ENCODE measurements around the gene ATP6V1E1.
"Not testable (repeated sequence)": the region's sequence is repeated elsewhere in the genome, so short reads cannot be mapped to it uniquely, and the experiment has no call there.

The ATP6V1E1 gene

GRCh38 chr22:17628406-17629172 is at the start of gene ATP6V1E1:
Gene ATP6V1E1 (minus strand): TSS chr22:17628749. CDS start chr22:17628635, 114 bp downstream.
- peak; percentile 93 for DNase-seq (ENCODE audit: low read depth)

GRCh38 chr22:17675584-17675983 is 47.0 kb upstream of the ATP6V1E1 start:
- no peak for DNase-seq (ENCODE audit: low read depth)

- no peak for DNase-seq (ENCODE audit: low read depth)
Observed at GRCh38 chr22:17674152-17674551, 45.6 kb upstream of the ATP6V1E1 start.

GRCh38 chr22:17672417-17672991 is 44.0 kb upstream of the ATP6V1E1 start:
- peak; percentile 16 for DNase-seq (ENCODE audit: low read depth)

- not testable (repeated sequence) for DNase-seq (ENCODE audit: low read depth)
Observed at GRCh38 chr22:17671521-17672092, 43.1 kb upstream of the ATP6V1E1 start.

GRCh38 chr22:17665854-17666253 is 37.3 kb upstream of the ATP6V1E1 start:
- DNase-seq (ENCODE audit: low read depth): no peak

GRCh38 chr22:17665248-17665647 is 36.7 kb upstream of the ATP6V1E1 start:
- no peak for DNase-seq (ENCODE audit: low read depth)

- DNase-seq (ENCODE audit: low read depth): no peak
Observed at GRCh38 chr22:17664414-17665055, 36.0 kb upstream of the ATP6V1E1 start.

GRCh38 chr22:17656870-17657395 is 28.4 kb upstream of the ATP6V1E1 start:
- no peak for DNase-seq (ENCODE audit: low read depth)

- no peak for DNase-seq (ENCODE audit: low read depth)
Observed at GRCh38 chr22:17655289-17655688, 26.7 kb upstream of the ATP6V1E1 start.

GRCh38 chr22:17648569-17648968 is 20.0 kb upstream of the ATP6V1E1 start:
- DNase-seq (ENCODE audit: low read depth): no peak

GRCh38 chr22:17647991-17648390 is 19.4 kb upstream of the ATP6V1E1 start:
- no peak for DNase-seq (ENCODE audit: low read depth)

GRCh38 chr22:17647452-17647851 is 18.9 kb upstream of the ATP6V1E1 start:
- no peak for DNase-seq (ENCODE audit: low read depth)

GRCh38 chr22:17642357-17642756 is 13.8 kb upstream of the ATP6V1E1 start:
- not testable (repeated sequence) for DNase-seq (ENCODE audit: low read depth)

- no peak for DNase-seq (ENCODE audit: low read depth)
Observed at GRCh38 chr22:17641269-17641668, 12.7 kb upstream of the ATP6V1E1 start.

- DNase-seq (ENCODE audit: low read depth): no peak
Observed at GRCh38 chr22:17639247-17639741, 10.7 kb upstream of the ATP6V1E1 start.

GRCh38 chr22:17638432-17639246 is 10.1 kb upstream of the ATP6V1E1 start, which contains the start of gene BCL2L13:
Gene BCL2L13 (plus strand): TSS chr22:17638757. CDS start chr22:17655712, 16,955 bp downstream.
- DNase-seq (ENCODE audit: low read depth): peak; percentile 84

- DNase-seq (ENCODE audit: low read depth): no peak
Observed at GRCh38 chr22:17638182-17638431, 9.6 kb upstream of the ATP6V1E1 start.

GRCh38 chr22:17637490-17638181 is 9.1 kb upstream of the ATP6V1E1 start:
- DNase-seq (ENCODE audit: low read depth): no peak

GRCh38 chr22:17636850-17637249 is 8.3 kb upstream of the ATP6V1E1 start:
- DNase-seq (ENCODE audit: low read depth): not testable (repeated sequence)

GRCh38 chr22:17634696-17635095 is 6.1 kb upstream of the ATP6V1E1 start:
- DNase-seq (ENCODE audit: low read depth): no peak

Data from activated T-cell treated with anti-CD3 and anti-CD28 coated beads for 24 hours (primary cell).